ENCODE data around the gene CRIP1.

Gene CRIP1

DNA sequence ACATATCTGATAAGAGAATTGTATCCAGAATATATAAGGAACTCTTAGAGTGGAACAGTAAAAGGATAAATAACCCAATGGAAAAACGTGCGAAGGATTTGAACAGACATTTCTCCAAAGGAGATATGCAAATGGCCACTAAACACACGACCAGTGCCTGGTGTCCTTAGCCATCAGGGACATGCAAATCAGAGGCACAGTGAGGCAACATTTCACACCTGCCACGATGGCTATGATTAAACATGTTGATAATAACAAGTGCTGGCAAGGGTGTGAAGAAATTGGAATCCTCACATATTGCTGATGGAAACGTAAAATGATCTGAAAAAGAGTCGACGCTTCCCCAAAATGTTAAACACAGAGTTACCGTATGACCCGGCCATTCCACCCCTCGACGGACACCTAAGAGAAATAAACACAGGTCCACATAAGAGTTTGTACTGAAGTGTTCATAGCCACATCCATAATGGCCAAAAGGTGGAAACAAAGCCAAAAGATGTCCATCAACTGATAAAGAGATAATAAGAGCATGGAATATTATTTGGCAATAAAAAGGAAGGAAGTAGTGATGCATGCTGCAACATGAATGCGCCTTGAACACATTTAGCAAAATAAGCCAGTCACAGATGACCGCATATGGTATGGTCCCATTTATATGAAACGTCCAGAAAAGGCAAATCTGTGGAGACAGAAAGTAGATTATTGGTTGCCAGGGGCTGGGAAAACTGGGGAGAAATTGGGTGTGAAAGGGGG lies 33.4 kb downstream of the CRIP1 start:
- no peak for DNase-seq

- DNase-seq = no peak
These were observed 38.6 kb downstream of the CRIP1 start for GRCh38 chr14:105525326-105525725.

- peak; percentile 37 to 45 for DNase-seq
These were observed 39.4 kb downstream of the CRIP1 start, which contains the start of gene TMEM121 for GRCh38 chr14:105525861-105526775. TMEM121 (plus strand) TSS chr14:105526583; CDS start chr14:105528835, 2,252 bp downstream.

DNA sequence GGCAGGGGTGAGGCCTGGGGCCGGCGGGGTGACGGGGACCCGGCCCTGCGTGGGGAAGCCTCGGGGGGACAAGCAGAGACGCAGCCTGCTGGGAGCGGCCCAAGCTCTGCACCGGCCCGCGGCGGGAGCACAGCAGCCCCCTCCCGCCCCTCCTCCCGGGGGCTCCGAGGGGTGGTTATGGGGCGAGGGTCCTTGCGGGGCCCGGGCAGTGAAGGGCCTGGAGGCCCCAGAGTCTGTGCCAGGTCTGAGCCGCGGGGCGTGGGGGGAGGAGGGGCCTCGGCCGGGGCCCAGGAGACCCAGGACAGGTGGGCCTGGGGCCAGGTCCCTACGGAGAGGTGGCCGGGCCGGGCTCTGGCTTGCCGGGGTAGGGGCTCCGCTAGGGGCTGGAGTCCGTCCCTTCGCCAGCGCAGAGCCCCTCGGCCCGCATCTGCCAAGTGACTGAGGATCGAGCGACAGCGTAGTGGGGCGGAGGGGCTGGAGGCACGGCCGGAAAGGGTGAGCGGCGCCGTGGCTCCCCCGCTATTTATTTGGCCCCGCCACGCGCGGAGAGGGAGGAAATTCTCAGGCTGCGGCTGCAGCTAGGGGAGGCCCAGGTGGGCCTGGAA lies 40.2 kb downstream of the CRIP1 start:
- no peak for DNase-seq

DNA sequence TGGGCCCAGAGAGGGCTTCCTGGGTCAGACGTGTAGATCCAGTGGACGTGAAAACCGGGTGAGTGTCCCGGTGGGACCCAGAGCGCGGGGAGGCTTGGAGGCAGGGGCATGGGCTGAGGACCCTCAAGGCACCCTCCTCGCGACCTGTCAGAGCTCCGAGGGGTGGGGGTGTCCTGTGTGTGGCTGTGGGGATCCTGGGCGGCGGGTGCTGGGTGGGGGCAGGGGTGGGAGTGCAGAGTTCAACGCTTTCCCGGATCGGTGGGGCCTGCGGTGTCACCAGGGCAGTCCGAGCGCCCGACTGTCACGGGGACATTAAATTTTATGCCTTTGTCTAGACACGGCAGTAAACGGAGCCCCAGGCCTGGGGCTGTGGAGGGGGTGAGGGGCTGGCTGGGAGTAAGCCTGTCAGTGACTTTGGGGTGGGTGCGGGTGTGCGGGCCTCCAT lies 40.7 kb downstream of the CRIP1 start:
- no peak for DNase-seq

DNA sequence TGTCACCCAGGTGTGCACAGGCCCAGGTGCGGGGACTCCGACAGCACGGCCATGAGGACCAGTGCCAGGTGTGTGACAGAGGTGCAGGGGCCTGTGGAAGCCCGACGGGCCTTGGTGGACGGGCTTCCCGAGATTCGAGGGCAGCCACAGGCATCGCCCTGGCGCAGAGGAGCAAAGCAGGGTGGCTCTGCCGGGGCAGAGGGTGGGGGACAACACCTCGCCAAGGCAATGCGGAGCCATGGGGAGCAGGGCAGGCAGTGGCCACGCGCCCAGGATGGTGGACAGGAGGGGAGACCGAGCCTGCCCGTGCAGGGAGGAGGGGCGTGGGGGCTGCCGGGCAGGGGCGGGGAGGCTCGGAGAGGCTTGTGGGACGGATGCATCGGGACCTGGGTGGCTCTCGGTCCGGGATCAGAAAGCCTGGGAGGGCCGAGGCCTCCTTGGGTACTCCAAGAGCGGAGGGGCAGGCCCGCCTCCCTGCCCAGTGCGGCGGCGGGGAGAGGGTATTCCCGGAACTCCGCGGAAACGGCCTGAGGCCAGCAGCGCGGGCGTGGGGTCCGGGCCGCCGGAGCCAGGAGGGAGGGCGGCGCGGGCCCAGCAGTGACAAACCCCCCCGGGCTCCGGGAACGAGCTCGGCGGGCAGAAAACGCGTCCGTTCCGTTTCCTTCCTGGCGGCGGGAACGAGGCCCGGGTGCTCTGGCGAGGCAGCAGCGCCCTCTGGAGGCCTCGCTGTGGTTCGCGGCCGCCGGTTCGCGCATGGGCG lies 41.3 kb downstream of the CRIP1 start:
- DNase-seq = peak; percentile 84 to 85

DNA sequence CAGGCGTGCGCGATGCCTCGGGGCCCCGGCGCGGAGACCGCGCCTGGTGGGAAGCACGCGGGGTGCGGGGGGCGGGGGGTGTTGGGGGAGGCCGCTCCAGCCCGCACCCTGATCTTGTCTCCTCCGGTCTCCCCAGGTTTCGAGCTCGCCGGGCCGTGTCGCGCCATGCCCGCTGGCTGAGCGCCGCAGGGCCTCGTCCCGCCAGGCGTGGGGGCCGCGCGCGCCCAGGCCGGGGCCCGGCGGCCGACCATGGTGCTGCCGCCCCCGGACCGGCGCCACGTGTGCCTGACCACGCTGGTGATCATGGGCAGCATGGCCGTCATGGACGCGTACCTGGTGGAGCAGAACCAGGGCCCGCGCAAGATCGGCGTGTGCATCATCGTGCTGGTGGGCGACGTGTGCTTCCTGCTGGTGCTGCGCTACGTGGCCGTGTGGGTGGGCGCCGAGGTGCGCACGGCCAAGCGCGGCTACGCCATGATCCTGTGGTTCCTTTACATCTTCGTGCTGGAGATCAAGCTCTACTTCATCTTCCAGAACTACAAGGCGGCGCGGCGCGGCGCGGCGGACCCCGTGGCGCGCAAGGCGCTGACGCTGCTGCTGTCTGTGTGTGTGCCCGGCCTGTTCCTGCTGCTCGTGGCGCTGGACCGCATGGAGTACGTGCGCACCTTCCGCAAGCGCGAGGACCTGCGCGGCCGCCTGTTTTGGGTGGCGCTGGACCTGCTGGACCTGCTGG lies 42.1 kb downstream of the CRIP1 start:
- peak; percentile 55 to 62 for DNase-seq

GRCh38 chr14:105529319-105529568 lies 42.6 kb downstream of the CRIP1 start:
- no peak for DNase-seq

DNA sequence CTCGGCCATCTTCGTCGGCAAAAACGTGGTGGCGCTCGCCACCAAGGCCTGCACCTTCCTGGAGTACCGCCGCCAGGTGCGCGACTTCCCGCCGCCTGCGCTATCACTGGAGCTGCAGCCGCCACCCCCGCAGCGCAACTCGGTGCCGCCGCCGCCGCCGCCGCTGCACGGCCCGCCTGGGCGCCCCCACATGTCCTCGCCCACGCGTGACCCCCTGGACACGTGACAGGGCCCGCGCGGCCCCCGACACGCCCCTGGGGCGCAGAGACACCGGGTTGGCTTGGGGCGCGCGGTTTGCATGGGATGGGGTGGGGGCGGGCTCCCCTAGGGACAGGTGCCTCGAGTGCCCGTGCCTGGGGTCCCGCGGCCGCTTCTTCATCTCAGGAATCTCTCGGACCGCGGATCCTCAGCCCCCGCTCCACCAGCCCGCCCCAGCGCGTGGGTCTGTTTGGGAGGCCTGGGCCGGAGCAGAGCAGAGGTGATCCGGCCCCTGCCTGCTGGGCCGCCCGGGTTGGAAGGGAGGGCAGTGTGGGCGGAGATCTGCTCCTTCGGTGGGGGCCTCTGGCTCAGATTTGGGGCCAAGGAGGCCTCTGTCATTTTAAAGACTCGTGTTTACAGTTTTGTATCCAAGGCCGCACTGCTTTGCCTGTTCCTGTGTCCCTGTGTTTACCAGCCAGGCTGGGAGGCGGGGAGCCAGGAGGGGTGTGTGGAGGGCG lies 43.0 kb downstream of the CRIP1 start:
- peak; percentile 51 to 58 for DNase-seq

GRCh38 chr14:105530285-105531087 lies 43.8 kb downstream of the CRIP1 start:
- no peak for DNase-seq

GRCh38 chr14:105531088-105531893 lies 44.6 kb downstream of the CRIP1 start:
- DNase-seq = no peak

DNA sequence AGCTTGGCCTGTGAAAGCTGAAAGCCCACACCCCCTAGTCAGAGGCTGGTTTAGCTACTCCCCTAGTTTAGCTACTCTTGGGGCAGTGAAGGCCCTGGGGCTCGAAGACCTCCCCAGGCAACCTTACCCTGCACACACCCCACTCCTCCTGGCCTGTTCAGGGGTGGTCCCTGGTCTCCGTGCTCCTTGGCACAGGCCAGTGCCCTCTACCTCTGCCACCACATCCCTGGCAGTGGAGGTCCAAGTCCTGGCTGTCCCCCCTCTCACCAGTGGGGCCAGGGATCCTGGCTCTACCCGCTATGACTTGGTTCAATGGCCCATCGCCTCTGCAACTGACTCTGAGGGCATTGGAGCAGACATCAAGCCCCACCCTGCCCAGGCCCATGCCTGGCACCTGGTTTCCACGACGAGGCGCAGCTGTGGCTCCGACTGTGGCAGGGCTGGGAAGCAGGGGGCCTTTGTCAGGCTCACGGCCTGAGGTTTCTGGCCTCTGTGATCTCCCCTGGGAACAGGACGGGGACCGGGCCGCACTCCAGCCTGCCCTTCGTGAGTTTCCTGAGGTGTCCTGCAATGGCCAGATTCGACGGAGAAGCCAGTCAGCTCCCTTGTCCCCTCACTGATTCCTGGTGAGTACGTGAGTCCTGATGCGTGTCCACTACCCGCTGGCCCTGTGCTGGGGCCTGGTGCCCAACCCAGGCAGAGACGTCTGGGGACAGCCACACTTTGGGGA lies 45.4 kb downstream of the CRIP1 start:
- no peak for DNase-seq

- no peak for DNase-seq
These were observed 46.1 kb downstream of the CRIP1 start for GRCh38 chr14:105532735-105533141.

GRCh38 chr14:105533391-105533790 lies 46.7 kb downstream of the CRIP1 start:
- no peak for DNase-seq

GRCh38 chr14:105533811-105534498 lies 47.3 kb downstream of the CRIP1 start:
- DNase-seq = no peak

GRCh38 chr14:105534586-105534985 lies 47.9 kb downstream of the CRIP1 start:
- no peak for DNase-seq

DNA sequence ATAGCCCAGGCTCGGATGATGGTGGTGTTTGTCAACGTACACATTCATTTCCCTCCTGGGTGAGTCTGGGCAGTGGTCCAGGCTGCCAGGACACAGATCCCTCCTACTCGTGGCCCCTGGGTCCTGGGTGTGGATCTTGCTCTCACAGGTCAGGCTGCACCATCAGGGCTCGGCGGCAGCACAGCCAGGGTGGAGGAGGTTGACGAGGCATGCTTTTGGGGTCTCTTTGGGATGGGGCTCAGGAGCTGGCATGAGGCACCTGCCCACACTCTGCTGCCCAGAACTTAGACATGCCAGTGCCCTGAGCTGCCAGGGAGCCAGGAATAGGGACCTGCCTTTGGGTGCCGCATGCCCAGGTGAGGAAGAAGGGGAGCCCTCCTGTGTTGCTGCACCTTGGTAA lies 49.4 kb downstream of the CRIP1 start:
- DNase-seq = no peak

Data from activated CD4-positive, alpha-beta T cell treated with anti-CD3 and anti-CD28 coated beads, Interleukin-2, amount 50 U/mL, for 48 hours (primary cell).